Activated CD8-positive, alpha-beta memory T cell treated with anti-CD3 and anti-CD28 coated beads, Interleukin-2, amount 50 U/mL, for 1 hour (primary cell): ENCODE measurements around the gene CCR2.
"Not testable (repeated sequence)": the region's sequence is repeated elsewhere in the genome, so short reads cannot be mapped to it uniquely, and the experiment has no call there.

ENCODE experiments used
- DNase-seq: peaks from one replicate; pipeline ENCODE4 v3.0.0-alpha.2; 2020; ENCODE audit errors: extremely low read depth

The CCR2 gene

DNA sequence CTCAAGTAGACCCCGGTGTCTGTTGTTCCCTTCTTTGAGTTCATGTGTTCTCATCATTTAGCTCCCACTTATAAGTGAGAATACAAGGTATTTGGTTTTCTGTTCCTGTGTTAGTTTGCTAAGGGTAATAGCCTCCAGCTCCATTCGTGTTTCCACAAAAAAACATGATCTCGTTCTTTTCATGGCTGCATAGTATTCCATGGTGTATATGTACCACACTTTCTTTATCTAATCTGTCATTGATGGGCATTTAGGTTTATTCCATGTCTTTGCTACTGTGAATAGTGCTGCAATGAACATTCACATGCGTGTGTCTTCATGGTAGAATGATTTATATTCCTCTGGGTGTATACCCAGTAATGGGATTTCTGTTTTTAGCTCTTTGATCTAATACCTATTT is 49.0 kb downstream of the CCR2 start:
- not testable (repeated sequence) for DNase-seq

DNA sequence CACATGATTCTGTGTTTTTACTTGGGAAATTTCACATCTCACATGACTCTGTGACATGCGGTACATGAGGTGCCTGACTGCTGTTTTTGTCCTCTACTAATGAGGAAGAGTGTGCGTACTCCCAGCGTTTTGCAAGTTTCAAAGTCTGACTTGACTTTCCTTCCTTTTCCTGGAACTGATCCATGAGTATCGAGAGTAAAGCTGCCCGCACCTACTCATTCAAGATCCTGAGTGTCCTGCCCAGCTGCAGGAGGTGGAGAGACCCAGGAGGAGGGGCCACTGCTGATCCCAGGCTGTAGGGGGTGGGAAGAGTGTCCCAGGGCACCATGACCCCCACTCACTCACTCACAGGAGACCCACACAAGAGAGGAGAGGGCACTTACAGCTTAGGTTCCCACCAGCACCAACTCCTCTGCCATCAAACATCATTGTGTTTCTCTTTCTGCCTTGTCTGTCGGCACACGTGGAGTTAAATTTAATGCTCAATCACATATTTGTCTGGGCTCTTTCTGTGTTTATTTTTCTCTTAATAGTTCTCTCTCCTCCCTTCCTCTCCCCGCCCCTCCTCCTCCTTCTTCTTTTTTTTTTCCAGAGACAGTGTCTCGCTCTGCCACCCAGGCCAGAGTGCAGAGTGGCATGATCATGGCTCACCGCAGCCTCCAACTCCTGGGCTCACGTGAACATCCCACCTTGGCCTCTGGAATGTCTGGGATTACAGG is 51.5 kb downstream of the CCR2 start:
- DNase-seq, result no peak

DNA sequence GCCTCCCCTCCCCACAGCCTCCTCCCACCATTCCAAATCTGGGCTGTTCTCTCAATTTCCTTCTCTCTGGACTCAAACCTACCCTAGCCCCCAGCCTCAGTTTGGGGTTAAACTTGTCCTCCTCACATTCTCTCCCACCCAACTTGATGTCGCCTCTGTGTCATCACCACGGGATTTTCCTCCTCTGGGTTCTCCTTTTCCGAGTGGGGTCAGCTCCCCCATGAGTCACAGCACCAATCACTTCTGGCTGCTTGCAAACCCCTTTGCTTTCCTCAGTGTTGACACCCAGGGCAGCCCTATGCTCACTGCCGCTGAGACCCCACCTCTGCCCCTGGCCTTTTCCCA is 52.5 kb downstream of the CCR2 start:
- no peak for DNase-seq

DNA sequence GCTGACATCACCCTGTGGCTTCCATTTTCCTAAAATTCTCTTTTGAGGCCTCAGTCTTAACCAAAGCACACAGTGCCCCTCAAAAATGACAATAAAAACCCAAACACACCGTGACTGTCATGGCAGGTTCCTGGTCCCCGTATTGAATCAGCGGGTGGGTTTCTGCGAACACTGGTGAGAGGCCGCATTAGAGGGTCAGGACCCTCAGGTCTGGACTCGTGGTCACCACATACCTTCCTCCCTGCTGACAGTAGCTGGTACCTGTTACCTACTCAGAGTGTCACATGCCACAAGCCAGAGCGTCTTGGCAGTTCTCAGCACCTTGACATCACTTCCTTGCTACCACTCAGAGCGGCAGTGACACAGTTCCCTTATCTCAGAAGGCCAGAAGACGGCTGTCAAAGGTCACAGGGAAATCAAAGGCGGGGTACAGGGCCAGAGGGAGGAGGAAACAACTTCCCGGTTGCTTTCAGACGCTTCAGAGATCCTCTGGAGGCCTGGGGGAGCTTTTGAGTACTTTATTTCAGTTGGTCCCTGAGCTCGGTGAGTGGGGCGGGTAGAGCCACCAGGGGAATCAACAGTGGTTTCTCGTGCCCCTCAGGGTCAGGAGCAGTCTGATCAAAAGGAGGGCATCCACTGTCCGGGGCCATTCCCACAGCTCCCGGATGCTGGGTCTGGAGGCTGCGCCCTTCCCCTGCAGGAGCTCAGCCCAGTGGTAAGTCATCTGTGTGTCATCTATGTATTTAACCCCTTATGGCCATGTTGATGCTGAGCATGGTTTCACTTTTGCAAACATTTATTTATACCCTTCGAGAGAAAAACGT is 53.1 kb downstream of the CCR2 start, which contains the start of the genes CCR5AS and CCRL2:
Gene CCR5AS (minus strand): TSS at position 279 of the 824 bp plus-strand sequence.
Gene CCRL2 (plus strand): TSS at position 472 of the 824 bp plus-strand sequence. CDS start 821 bp downstream, outside the sequence.
- no peak for DNase-seq

DNA sequence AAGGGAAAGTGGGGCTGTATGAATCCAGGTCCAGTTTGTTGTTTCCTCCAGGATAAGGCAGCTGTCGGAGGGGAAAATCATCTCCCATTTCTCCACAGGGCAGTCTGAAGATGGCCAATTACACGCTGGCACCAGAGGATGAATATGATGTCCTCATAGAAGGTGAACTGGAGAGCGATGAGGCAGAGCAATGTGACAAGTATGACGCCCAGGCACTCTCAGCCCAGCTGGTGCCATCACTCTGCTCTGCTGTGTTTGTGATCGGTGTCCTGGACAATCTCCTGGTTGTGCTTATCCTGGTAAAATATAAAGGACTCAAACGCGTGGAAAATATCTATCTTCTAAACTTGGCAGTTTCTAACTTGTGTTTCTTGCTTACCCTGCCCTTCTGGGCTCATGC is 54.1 kb downstream of the CCR2 start:
- no peak for DNase-seq

DNA sequence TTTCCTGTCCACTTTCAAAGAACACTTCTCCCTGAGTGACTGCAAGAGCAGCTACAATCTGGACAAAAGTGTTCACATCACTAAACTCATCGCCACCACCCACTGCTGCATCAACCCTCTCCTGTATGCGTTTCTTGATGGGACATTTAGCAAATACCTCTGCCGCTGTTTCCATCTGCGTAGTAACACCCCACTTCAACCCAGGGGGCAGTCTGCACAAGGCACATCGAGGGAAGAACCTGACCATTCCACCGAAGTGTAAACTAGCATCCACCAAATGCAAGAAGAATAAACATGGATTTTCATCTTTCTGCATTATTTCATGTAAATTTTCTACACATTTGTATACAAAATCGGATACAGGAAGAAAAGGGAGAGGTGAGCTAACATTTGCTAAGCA is 54.9 kb downstream of the CCR2 start:
- DNase-seq, result no peak

DNA sequence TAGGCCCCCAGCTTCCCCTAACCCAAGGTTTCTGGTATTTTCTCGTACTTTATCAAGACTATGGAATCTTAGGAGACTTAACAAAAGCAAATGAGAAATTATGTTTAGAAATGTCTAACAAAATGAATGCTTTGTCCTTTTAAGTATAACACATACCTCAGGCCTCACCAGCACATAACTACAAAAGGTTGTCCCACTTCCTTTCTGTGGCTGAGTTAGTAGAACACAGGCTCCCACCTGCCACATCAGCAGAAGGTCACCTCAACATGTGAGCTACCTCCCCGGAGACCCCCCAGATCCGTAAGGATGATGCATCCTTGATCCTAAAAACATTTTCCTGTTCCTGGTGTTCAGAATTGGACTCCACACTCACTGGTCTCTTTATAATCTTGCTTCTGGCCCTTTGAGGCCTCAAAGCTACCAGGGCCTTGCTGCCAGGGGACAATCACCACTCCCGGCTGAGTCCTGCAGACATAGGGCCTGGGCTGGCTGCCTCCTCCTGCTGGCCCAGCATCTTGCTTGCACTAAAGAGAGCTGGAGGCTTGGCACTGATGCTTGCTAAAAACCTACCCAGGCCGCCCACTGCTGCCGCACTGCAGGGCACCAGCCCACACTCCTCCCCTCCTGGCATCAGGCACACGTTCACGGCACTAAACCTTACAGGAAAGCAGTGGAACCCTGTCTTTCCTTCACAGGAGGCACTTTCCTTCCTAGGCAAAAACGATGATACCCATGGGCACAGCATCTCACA is 56.0 kb downstream of the CCR2 start:
- no peak for DNase-seq
